T-helper 1 cell treated with Interleukin-12 subunit alpha and Interleukin-12 subunit beta and Interleukin-4 antibody, amounts not matched to agents 30 μg/mL and 1 μg/mL, for 36 hours (primary cell): Measurements from ENCODE around the gene SEC11C.

Experiments
- H3K27ac Mint-ChIP-seq: one replicate; pipeline ENCODE4 v1.8.0; 2021; ENCODE audit warnings: mild to moderate bottlenecking, mixed read lengths
- H3K27me3 Mint-ChIP-seq: one replicate; pipeline ENCODE4 v1.8.0; 2021; ENCODE audit warnings: low read depth, mixed read lengths
- H3K36me3 Mint-ChIP-seq: one replicate; pipeline ENCODE4 v1.8.0; 2021; ENCODE audit warnings: low read depth, mixed read lengths
- H3K4me1 Mint-ChIP-seq: one replicate; pipeline ENCODE4 v1.8.0; 2021; ENCODE audit warnings: low read depth, mixed read lengths
- H3K4me3 Mint-ChIP-seq: one replicate; pipeline ENCODE4 v1.8.0; 2021; ENCODE audit warnings: mild to moderate bottlenecking, moderate library complexity, mixed read lengths
- H3K9me3 Mint-ChIP-seq: one replicate; pipeline ENCODE4 v1.8.0; 2021; ENCODE audit warnings: mixed read lengths

Gene SEC11C

GRCh38 chr18:59159986-59160385 lies 20.3 kb downstream of the SEC11C start:
- Mint-ChIP-seq H3K36me3 (peaks cover 20% of the 10 kb centered on the region), H3K4me3 (no peak overlapping the region), H3K27ac (no peak overlapping the region), H3K4me1 (peaks cover 3% of the 10 kb centered on the region), H3K27me3 (no peaks in the 10 kb centered on the region), H3K9me3 (no peaks in the 10 kb centered on the region)

- no peaks in the 10 kb centered on the region for H3K36me3 Mint-ChIP-seq
- H3K27ac Mint-ChIP-seq = no peak overlapping the region
- H3K27me3 Mint-ChIP-seq = peaks cover 7% of the 10 kb centered on the region
- H3K9me3 Mint-ChIP-seq = peaks cover 30% of the 10 kb centered on the region
- no peak overlapping the region for H3K4me3 Mint-ChIP-seq
- H3K4me1 Mint-ChIP-seq = no peaks in the 10 kb centered on the region
Measured at GRCh38 chr18:59172664-59173249, 33.1 kb downstream of the SEC11C start.

- Mint-ChIP-seq H3K27ac (no peak overlapping the region), H3K36me3 (no peaks in the 10 kb centered on the region), H3K4me1 (no peaks in the 10 kb centered on the region), H3K9me3 (peaks cover 17% of the 10 kb centered on the region), H3K4me3 (no peak overlapping the region), H3K27me3 (no peaks in the 10 kb centered on the region)
Measured at GRCh38 chr18:59177485-59177884, 37.8 kb downstream of the SEC11C start.

- Mint-ChIP-seq H3K27me3 (no peaks in the 10 kb centered on the region), H3K4me3 (no peak overlapping the region)
Measured at GRCh38 chr18:59180150-59180845, 40.6 kb downstream of the SEC11C start.

GRCh38 chr18:59182673-59183072 lies 43.0 kb downstream of the SEC11C start:
- H3K27ac Mint-ChIP-seq = no peak overlapping the region
- no peak overlapping the region for H3K4me3 Mint-ChIP-seq
- H3K4me1 Mint-ChIP-seq = no peaks in the 10 kb centered on the region
- H3K9me3 Mint-ChIP-seq = no peaks in the 10 kb centered on the region
- H3K36me3 Mint-ChIP-seq = no peaks in the 10 kb centered on the region
- peaks cover 5% of the 10 kb centered on the region for H3K27me3 Mint-ChIP-seq

More at GRCh38 chr18:59180150-59180845, 40.6 kb downstream of the SEC11C start:
- H3K9me3 Mint-ChIP-seq = no peaks in the 10 kb centered on the region
- no peak overlapping the region for H3K27ac Mint-ChIP-seq
- H3K36me3 Mint-ChIP-seq = no peaks in the 10 kb centered on the region
- H3K4me1 Mint-ChIP-seq = no peaks in the 10 kb centered on the region

GRCh38 chr18:59189008-59189407 lies 49.3 kb downstream of the SEC11C start:
- peaks cover 5% of the 10 kb centered on the region for H3K27me3 Mint-ChIP-seq
- no peak overlapping the region for H3K4me3 Mint-ChIP-seq
- H3K36me3 Mint-ChIP-seq = no peaks in the 10 kb centered on the region
- H3K27ac Mint-ChIP-seq = no peak overlapping the region
- H3K9me3 Mint-ChIP-seq = peaks cover 6% of the 10 kb centered on the region
- no peaks in the 10 kb centered on the region for H3K4me1 Mint-ChIP-seq

- Mint-ChIP-seq H3K4me1 (no peaks in the 10 kb centered on the region), H3K4me3 (no peak overlapping the region), H3K27ac (no peak overlapping the region), H3K27me3 (peaks cover 5% of the 10 kb centered on the region), H3K9me3 (peaks cover 6% of the 10 kb centered on the region), H3K36me3 (no peaks in the 10 kb centered on the region)
Measured at GRCh38 chr18:59189746-59190145, 50.1 kb downstream of the SEC11C start.

- Mint-ChIP-seq H3K4me1 (no peaks in the 10 kb centered on the region), H3K27ac (no peak overlapping the region), H3K36me3 (no peaks in the 10 kb centered on the region), H3K27me3 (peaks cover 24% of the 10 kb centered on the region), H3K4me3 (no peak overlapping the region), H3K9me3 (no peaks in the 10 kb centered on the region)
Measured at GRCh38 chr18:59196161-59196725, 56.6 kb downstream of the SEC11C start.

GRCh38 chr18:59197636-59198035 lies 58.0 kb downstream of the SEC11C start:
- no peaks in the 10 kb centered on the region for H3K4me1 Mint-ChIP-seq
- H3K36me3 Mint-ChIP-seq = no peaks in the 10 kb centered on the region
- peaks cover 24% of the 10 kb centered on the region for H3K27me3 Mint-ChIP-seq
- no peak overlapping the region for H3K4me3 Mint-ChIP-seq
- no peaks in the 10 kb centered on the region for H3K9me3 Mint-ChIP-seq
- H3K27ac Mint-ChIP-seq = no peak overlapping the region

GRCh38 chr18:59198215-59198614 lies 58.5 kb downstream of the SEC11C start:
- Mint-ChIP-seq H3K4me3 (no peak overlapping the region), H3K4me1 (no peaks in the 10 kb centered on the region), H3K27me3 (peaks cover 24% of the 10 kb centered on the region), H3K9me3 (no peaks in the 10 kb centered on the region), H3K27ac (no peak overlapping the region), H3K36me3 (no peaks in the 10 kb centered on the region)

- H3K9me3 Mint-ChIP-seq = no peaks in the 10 kb centered on the region
- H3K4me3 Mint-ChIP-seq = no peak overlapping the region
- H3K4me1 Mint-ChIP-seq = no peaks in the 10 kb centered on the region
- H3K27me3 Mint-ChIP-seq = peaks cover 30% of the 10 kb centered on the region
- H3K27ac Mint-ChIP-seq = no peak overlapping the region
- no peaks in the 10 kb centered on the region for H3K36me3 Mint-ChIP-seq
Measured at GRCh38 chr18:59200787-59201186, 61.1 kb downstream of the SEC11C start.

- Mint-ChIP-seq H3K4me1 (no peaks in the 10 kb centered on the region), H3K27me3 (peaks cover 28% of the 10 kb centered on the region)
Measured at GRCh38 chr18:59202258-59202820, 62.7 kb downstream of the SEC11C start.

GRCh38 chr18:59207506-59207905 lies 67.8 kb downstream of the SEC11C start:
- Mint-ChIP-seq H3K27ac (no peak overlapping the region), H3K9me3 (no peaks in the 10 kb centered on the region), H3K27me3 (peaks cover 31% of the 10 kb centered on the region), H3K36me3 (no peaks in the 10 kb centered on the region), H3K4me3 (no peak overlapping the region), H3K4me1 (no peaks in the 10 kb centered on the region)

More at GRCh38 chr18:59202258-59202820, 62.7 kb downstream of the SEC11C start:
- Mint-ChIP-seq H3K9me3 (no peaks in the 10 kb centered on the region), H3K27ac (no peak overlapping the region), H3K4me3 (no peak overlapping the region), H3K36me3 (no peaks in the 10 kb centered on the region)
